Measurements from ENCODE around the gene ABCD4.

ABCD4 gene

DNA sequence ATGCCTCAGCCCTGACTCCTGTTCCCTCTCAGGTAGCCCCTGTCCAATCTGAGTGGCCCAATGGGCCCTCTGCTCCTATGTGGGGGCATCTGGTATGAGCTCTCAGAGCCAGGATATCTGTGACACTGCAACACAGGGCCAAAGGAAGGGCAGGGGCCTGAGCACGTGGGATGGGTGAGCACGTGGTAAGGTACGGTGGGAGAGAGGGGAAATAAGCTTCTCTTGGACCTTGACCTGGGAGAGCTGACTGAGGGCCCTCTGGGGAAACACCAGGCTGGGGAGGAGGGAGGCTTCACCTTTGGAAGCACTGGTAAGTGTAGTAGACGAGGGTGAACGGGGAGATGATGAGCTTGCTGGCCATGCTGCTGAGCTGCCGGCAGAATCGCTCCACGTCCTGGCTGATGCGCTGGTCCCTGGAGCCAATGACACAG lies 6.7 kb downstream of the ABCD4 start:
- ChIA-PET CTCF (interaction anchor here (0.7 kb wide), 1 partner anchor 276 kb away, joined by 3 read pairs; no protein-coding TSS in a partner anchor), POLR2A (interaction anchor here (0.5 to 0.9 kb wide), 2 partner anchors 13 to 692 kb away, joined by 3 to 5 read pairs; no protein-coding TSS in a partner anchor)
- TF ChIP-seq ZNF792 (tag by site-specific recombination; IDR thresholded peaks at IDR 0.05), result no peak
- peaks cover 17 to 89% of the 10 kb centered on the region in 2 experiments; a peak in 2 of 3 replicates for H3K36me3 ChIP-seq (ENCODE audit: control insufficient read depth in 2 of 2, insufficient read depth in 1 of 2, low read length in 2 of 2)
- H3K4me1 ChIP-seq (ENCODE audit: control insufficient read depth, insufficient read depth, low read length), result no peaks in the 10 kb centered on the region
- H3K4me3 ChIP-seq (ENCODE audit: low read depth, low read length), result no peak overlapping the region
- no peak overlapping the region for H3K27ac ChIP-seq (ENCODE audit: extremely low read depth, low read depth, low read length)
- no peaks in the 10 kb centered on the region for H3K9me3 ChIP-seq (ENCODE audit: control insufficient read depth, insufficient read depth, low read depth, low read length)

- CTCF ChIA-PET, result interaction anchor here (0.7 to 2.1 kb wide), 11 partner anchors 10 to 188 kb away, joined by 3 to 7 read pairs (median 5); partner anchors contain the start of gene SYNDIG1L
- H3K36me3 ChIP-seq (ENCODE audit: control insufficient read depth in 2 of 2, insufficient read depth in 1 of 2, low read length in 2 of 2), result peaks cover 9 to 94% of the 10 kb centered on the region in 2 experiments; a peak in 2 of 3 replicates
Measured at GRCh38 chr14:74293606-74294005, 9.1 kb downstream of the ABCD4 start.

DNA sequence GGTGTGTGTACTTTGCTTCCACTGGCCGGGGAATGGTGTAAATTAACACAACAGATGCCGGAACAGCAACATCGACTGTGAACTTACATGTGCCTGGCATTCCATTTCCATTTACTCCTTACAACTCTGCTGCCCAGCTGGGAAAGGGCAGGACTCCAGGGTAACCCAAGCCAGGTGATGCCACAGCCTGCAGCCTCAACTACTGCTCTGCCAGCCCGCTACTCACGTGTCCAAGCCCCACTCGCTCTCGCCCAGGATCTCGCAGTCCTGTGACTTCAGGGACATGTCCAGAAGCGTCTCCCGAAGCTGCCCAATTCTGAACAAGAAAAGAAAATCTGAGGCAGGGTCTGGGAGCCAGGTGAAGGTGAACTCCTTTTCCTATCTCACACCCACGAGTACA lies 10.7 kb downstream of the ABCD4 start:
- H3K27ac ChIP-seq (ENCODE audit: extremely low read depth, low read depth, low read length), result no peak overlapping the region
- no peak for TF ChIP-seq ZNF423 (tag by site-specific recombination; IDR thresholded peaks at IDR 0.05)
- TF ChIP-seq ZNF514 (tag by site-specific recombination; IDR thresholded peaks at IDR 0.05), result no peak
- no peak for TF ChIP-seq GLIS1 (tag by site-specific recombination; IDR thresholded peaks at IDR 0.05)
- no peak for TF ChIP-seq OVOL3 (tag by site-specific recombination; IDR thresholded peaks at IDR 0.05)
- TF ChIP-seq SCRT1 (tag by site-specific recombination; IDR thresholded peaks at IDR 0.05; ENCODE audit: borderline replicate concordance), result no peak
- no peak for TF ChIP-seq ZNF629 (tag by site-specific recombination; IDR thresholded peaks at IDR 0.05)
- TF ChIP-seq ZFHX2 (tag by site-specific recombination; conservative IDR thresholded peaks at IDR 0.05), result no peak
- TF ChIP-seq ZNF555 (tag by site-specific recombination; conservative IDR thresholded peaks at IDR 0.05), result no peak
- no peak for TF ChIP-seq ZNF114 (tag by site-specific recombination; IDR thresholded peaks at IDR 0.05)
- TF ChIP-seq ZNF175 (tag by site-specific recombination; IDR thresholded peaks at IDR 0.05), result no peak
- no peak for TF ChIP-seq ZNF610 (tag by site-specific recombination; IDR thresholded peaks at IDR 0.05; ENCODE audit: borderline replicate concordance)
- TF ChIP-seq HOXA7 (CRISPR knock-in tag; IDR thresholded peaks at IDR 0.05; ENCODE audit: borderline replicate concordance), result no peak
- no peak for TF ChIP-seq HOXD13 (CRISPR knock-in tag; IDR thresholded peaks at IDR 0.05; ENCODE audit: borderline replicate concordance)
- peaks cover 8 to 94% of the 10 kb centered on the region in 2 experiments; a peak in 2 of 3 replicates for H3K36me3 ChIP-seq (ENCODE audit: control insufficient read depth in 2 of 2, insufficient read depth in 1 of 2, low read length in 2 of 2)
- H3K4me1 ChIP-seq (ENCODE audit: control insufficient read depth, insufficient read depth, low read length), result no peaks in the 10 kb centered on the region
- ChIA-PET POLR2A (no interaction called here), CTCF (interaction anchor here (0.9 to 1.2 kb wide), 2 partner anchors 13 to 35 kb away, joined by 4 read pairs; no protein-coding TSS in a partner anchor)
- H3K4me3 ChIP-seq (ENCODE audit: low read depth, low read length), result no peak overlapping the region
- no peaks in the 10 kb centered on the region for H3K9me3 ChIP-seq (ENCODE audit: control insufficient read depth, insufficient read depth, low read depth, low read length)

More at GRCh38 chr14:74293606-74294005, 9.1 kb downstream of the ABCD4 start:
- POLR2A ChIA-PET, result interaction anchor here (1.9 kb wide), 1 partner anchor 9 kb away, joined by 6 read pairs; the partner anchor contains the start of gene ABCD4
- Histone ChIP-seq H3K4me3 (ENCODE audit: low read depth, low read length) (no peak overlapping the region), H3K9me3 (ENCODE audit: control insufficient read depth, insufficient read depth, low read depth, low read length) (no peaks in the 10 kb centered on the region), H3K4me1 (ENCODE audit: control insufficient read depth, insufficient read depth, low read length) (no peaks in the 10 kb centered on the region), H3K27ac (ENCODE audit: extremely low read depth, low read depth, low read length) (no peak overlapping the region)
- TF ChIP-seq ZNF121 (tag by site-specific recombination; IDR thresholded peaks at IDR 0.05) (no peak), ZNF571 (tag by site-specific recombination; IDR thresholded peaks at IDR 0.05) (no peak)
- TF ChIP-seq, protein P1, sequence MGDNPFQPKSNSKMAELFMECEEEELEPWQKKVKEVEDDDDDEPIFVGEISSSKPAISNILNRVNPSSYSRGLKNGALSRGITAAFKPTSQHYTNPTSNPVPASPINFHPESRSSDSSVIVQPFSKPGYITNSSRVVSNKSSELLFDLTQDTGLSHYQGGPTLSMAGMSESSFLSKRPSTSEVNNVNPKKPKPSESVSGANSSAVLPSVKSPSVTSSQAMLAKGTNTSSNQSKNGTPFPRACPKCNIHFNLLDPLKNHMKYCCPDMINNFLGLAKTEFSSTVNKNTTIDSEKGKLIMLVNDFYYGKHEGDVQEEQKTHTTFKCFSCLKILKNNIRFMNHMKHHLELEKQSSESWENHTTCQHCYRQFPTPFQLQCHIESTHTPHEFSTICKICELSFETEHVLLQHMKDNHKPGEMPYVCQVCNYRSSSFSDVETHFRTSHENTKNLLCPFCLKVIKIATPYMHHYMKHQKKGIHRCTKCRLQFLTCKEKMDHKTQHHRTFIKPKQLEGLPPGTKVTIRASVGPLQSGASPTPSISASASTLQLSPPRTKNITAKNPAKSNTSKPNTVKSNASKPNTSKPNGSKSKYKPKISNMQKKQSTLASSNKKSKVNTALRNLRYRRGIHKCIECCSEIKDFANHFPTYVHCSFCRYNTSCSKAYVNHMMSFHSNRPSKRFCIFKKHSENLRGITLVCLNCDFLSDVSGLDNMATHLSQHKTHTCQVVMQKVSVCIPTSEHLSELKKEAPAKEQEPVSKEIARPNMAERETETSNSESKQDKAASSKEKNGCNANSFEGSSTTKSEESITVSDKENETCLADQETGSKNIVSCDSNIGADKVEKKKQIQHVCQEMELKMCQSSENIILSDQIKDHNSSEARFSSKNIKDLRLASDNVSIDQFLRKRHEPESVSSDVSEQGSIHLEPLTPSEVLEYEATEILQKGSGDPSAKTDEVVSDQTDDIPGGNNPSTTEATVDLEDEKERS (tag by site-specific recombination; IDR thresholded peaks at IDR 0.05), result no peak

All from HEK293 (cell line).